HG03103 (cell line): ENCODE results near the gene TMEM163.
"Not testable (repeated sequence)": the region's sequence is repeated elsewhere in the genome, so short reads cannot be mapped to it uniquely, and the experiment has no call there.

Experiments used
- ATAC-seq: cut with Tn5 transposase; IDR thresholded peaks from one replicate; pipeline ENCODE4 v1.9.1; 2021; ENCODE audit warnings: low read depth; ENCODE audit not compliant: unreplicated experiment

Gene TMEM163

DNA sequence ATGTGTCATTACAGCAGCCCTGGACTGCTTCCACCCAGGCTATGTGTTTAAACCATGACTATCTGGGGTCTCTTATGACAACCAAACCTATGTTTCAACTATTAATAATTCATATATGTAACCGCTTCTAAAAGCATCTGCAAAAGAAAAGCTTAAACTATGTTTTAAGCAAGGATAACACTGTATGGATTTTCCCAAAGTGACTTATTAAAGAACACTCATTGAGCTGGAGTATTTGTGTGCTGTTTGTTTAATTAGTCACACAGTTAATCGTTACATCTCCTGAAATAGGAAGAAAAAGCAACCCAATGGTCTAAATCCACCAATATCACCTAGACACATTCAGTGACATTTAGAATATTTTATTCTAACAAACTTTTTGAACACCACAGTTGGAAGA, 51.3 kb downstream of the TMEM163 start:
- no peak for ATAC-seq

DNA sequence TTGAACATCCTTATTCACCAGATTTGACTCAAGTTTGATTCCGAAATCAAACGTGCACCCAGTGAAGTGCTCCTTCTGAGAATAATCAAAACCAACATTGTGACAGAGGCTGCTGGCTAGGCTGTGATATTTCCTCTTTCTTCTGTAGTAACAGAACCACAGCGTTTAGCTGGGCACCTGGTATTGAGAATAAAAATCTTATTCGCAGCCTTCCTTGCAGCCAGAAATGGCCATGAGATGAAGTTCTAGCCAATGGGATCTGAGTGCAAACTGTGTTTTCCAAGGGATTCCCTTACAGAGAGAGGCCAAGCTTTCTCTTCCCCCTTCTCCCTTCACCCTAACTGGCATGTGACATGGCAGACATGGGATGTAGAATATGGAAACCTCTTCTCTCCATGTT, 51.7 kb downstream of the TMEM163 start:
- ATAC-seq = no peak

DNA sequence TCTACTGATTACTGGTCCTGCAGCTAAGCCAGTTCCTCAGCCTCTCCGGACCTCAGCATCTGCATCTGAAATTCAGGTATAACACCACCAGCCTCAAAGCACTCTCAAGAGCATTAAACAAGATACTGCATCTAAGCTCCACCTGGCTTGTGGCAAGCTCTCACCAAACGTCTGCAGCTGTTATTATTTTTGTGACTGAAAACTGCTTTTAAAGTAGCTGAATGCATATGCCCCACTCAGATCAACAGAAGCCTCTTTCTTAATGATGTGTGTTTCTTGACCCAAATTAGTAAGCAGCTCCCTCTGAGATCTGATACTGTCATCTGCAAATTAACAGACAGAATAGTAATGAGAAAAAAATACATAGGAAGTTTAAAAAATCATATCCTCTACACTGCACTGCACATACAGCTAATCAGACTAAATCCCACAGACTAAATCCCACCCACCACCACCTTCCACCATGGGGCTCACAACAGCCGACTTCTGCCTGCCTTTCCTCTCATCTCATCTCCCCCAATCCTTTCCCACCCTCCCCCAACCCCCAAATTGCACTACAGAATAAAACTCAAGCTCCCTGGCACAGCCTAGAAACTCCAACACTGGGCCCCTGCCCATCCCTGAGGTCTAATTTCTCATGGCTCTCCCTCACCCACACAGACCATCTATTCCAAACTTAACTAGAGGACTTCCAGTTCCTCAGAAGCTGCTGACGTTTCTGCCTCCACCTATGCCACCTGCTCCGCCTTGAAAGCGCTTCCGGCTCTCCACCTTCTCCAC, 52.9 kb downstream of the TMEM163 start:
- ATAC-seq = no peak

DNA sequence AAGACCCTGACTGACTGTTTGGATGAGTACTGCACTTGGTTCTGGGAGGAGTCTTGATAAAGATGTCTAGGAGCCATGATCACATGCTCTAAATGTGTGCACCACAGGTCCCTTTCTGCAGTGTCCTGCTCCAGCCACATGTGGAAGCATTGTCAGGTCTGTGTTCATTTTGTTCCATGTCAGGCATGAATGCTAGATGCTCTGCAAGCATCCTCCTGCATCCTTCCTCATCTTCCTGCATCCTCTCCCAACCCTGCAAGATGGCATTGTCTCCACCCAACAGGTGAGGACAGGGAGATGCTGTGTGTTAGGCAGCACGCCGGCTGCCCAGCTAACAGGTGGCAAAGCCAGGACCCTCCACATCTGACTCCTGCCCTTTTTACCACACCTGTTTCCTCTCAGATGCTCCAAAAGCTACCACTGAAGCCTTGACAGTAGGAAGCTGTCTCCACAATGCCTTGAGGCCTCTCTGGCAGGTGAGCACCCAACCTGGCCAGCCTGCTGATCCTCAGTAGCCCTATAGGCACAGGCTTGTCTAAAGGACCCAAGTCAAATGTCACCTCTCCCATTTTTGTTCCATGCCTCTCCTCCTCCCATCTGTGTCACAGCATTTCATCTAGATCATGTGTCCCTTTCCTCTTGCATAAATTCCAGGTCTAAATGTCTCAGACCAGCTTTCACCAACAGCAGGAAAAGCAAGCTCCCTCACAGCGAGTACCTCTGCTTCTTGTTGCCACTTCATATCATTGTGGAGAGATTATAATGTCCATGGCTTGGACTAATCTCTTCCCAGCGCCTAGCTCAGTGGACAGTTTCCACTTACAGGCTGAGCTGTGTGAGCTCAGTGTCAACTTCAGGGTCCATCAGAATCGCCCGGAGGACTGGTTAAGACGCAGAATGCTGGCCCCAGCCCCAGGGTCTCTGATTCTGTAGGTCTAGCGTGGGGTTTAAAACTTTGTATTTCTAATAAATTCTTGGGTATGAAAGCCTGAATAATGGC, 55.0 kb downstream of the TMEM163 start:
- ATAC-seq = no peak

DNA sequence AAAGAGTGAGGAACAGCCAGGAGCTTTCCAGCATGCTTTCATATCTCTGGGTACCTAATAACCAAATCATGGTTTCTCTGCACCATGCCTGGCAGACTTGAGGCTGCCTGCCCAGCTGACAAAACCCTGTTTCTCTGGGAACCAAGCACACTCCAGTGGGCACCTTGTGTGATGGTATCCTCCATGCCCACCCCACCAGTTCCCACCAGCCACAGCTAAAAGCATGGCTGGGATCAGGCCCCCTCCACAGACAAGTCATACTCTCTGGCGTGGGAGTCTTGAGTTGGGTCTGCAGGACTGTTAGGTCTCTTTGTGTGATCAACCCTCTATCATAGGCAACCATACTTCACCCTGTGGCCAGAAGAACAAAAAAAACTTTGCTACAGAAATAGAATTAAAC, 56.0 kb downstream of the TMEM163 start:
- ATAC-seq = no peak

DNA sequence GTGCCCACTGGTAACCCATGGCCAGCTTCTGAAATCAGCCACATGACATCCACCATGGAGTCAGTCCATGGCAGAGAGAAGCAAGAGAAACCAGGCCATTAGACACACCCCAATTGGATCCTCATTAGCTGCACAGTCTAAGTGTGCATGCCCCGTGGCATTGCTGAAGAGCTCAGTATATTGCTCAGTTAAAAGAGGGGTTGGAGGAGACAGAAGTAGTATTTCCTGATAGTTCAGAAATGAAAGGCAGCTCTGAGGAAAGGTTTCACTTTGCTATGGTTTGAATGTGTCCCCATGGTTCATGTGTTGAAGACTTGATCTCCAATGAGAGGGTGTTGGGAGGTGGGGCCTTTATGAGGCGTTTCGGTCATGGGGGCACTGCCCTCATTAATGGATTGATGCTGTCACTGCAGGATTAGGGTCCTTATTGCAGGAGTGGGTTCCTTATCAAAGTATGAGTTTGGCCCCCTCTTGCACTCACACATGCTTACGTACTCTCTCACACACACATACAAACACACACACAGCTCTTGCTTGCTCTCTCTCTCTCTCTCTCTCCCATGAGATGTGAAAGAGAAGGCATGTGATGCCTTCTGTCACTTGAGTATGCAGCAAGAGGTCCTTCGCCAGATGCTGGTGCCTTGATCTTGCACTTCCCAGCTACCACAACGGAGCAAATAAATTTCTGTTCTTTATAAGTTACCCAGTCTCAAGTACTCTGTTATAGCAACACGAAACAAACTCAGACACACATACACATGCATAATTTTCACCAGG, 58.0 kb downstream of the TMEM163 start:
- no peak for ATAC-seq

DNA sequence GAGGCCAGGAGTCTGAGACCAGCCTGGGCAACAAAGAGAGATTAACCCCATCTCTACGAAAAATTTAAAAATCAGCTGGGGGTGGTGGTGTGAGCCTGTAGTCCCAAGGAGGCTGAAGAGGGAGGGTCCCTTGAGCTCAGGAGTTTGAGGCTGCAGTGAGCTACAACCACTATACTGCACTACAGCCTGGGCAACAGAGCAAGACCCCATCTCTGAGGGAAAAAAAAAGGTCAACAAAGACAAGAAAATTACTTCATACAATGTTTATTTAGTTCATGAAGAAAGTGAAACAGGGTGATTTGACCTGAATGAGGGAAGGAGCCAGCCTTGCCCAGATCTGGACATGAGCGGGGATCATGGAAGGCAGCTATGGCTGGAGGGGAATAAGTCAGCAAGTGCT, 59.1 kb downstream of the TMEM163 start:
- ATAC-seq = no peak

DNA sequence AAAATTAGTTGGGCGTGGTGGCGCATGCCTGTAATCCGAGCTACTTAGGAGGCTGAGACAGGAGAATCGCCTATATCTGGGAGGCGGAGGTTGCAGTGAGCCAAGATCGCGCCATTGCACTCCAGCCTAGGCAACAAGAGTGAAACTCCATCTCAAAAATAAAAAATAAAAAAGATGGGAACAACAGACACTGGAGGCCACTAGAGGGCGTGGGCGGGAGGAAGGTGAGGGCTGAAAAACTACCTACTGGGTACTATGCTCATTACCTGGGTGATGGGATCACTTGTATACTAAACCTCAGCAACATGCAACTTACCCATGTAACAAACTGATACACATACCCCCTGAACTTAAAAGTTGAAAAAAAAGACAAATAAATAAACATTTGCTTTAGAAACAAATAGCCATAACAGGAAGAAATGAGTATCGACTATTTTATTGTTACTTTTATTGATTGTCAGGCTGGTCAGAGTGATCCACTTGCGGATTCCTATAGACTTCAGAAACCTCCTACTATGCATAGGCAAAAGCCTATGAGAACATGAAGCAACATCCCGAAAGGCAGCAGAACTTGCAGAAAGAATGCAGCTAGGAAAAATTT, 61.0 kb downstream of the TMEM163 start:
- ATAC-seq = no peak

DNA sequence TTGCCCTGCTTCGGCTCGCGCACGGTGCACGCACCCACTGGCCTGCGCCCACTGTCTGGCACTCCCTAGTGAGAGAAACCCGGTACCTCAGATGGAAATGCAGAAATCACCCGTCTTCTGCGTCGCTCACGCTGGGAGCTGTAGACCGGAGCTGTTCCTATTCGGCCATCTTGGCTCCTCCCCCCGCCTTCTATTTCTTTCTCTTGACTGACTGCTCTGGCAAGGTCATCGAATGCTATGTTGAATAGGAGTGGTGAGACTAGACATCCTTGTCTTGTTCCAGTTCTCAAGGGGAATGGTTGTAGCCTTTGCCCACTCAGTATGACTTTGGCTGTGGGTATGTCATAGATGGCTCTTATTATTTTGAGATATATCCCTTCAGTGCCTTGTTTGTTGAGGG, 62.4 kb downstream of the TMEM163 start:
- ATAC-seq = not testable (repeated sequence)

DNA sequence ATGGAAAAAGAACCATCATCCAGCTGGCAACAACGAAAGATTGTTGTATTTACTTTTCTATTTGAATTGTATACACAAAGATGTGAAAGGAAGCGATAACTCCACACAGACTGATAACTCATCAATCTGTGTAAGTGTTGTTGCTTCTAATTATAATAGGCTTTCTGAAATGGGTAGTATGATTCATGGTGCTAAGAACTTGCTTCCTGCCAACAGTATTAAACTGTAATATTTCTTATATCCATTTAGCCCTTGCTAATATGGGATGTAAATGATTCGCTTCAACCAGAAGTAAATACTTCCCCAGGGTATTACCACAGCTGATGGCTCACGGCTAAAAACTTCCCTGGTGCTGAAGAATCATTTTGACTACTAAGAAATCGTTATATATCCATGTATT, 70.2 kb downstream of the TMEM163 start:
- ATAC-seq = no peak

DNA sequence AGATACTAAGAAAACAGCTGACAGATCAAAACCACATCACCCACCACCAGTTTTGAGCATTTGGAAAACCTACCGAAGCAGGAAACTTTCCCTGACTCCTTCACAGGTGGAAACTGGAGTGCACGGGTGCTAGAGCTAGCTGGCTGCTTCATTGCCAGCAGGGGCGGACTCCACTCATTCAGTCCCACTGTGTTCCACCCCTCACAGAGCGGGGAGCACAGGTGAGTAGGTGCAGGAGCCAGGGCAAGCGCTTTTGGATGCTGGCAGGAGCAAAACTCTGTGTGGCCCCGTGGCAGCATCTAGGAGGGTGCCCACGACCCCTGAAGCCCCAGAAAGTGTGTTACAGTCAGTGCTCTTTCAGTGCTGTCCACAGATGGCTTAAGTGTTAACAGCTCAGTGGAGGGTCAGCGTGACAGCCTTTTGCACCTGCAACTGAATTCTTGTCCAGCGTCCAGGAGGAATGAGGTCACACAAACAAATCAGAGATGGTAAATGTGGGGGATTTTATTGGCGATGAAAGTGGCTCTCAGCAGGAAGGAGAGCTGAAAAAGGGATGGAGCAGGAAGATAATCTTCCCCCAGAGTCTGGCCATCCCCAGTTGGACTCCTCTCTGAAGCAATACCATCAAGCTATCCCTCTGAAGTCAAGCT, 71.1 kb downstream of the TMEM163 start:
- ATAC-seq = no peak

DNA sequence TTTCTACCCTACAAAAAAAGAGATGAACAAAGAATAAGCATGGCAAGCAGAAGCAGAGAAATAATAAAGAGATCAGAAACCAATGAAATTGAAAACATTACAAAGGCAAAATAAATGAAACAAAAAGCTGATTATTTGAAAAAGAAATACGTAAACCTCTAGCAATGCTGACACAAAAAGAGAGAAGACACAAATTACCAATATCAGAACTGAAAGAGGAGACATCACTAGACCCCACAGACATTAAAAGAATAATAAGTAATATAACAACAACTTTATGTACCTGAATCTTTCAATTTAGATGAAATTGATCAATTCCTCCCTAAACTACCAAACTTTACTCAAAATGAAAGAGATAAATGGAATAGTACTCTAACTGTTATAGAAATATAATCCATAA, 75.9 kb downstream of the TMEM163 start:
- ATAC-seq = no peak

DNA sequence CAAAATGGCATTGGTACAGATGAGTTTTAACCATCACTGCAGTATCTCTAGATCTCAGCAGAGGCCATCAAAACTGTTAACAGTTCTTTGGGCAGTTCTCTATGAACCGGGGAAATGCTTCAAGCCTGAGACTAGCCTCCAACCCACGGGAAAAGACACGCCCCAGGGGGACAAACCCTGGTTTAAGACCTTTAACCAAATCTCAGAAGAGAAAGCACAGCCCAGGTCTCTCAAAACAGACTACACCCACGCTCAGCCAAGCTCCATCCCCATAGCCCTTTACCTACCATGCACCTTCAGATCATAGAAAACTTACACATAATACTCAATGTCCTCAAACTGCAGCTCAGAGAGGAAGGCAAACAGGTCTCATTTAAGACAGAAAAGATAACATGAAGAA, 78.3 kb downstream of the TMEM163 start:
- no peak for ATAC-seq

DNA sequence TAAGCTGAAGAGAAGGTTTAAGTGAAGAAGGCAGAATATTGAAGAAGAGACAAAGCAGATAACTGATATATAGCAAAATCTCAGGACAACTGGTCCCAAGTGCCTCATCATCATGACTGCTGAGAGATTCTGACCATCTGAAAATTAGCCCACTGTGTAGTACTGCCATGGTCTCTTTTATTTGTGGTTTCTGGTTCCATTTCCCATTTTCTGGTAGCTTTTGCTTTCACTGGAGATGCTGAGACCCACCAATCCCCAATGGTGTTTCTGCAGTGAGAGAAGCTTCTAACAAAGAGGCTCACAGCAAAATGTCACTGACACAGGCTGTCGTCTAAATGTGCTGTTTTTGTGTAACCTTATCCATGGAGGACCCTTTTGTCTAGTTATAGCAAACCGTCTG, 79.5 kb downstream of the TMEM163 start:
- ATAC-seq = no peak

DNA sequence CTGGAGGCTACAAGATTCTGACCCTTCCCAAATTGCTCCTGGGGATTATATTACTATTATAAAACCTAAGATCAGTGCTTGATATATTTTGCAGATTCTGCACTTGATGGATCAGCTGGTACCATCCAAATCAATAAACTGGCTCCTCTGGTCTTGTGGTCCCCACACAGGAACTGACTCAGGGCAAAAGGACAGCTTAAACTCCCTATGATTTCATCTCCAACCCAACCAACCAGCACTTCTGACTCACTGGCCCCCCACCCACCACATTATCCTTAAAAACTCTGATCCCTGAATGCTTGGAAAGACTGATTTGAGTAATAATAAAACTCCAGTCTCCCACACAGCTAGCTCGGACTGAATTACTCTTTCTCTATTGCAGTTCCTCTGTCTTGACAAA, 82.1 kb downstream of the TMEM163 start:
- ATAC-seq = no peak

DNA sequence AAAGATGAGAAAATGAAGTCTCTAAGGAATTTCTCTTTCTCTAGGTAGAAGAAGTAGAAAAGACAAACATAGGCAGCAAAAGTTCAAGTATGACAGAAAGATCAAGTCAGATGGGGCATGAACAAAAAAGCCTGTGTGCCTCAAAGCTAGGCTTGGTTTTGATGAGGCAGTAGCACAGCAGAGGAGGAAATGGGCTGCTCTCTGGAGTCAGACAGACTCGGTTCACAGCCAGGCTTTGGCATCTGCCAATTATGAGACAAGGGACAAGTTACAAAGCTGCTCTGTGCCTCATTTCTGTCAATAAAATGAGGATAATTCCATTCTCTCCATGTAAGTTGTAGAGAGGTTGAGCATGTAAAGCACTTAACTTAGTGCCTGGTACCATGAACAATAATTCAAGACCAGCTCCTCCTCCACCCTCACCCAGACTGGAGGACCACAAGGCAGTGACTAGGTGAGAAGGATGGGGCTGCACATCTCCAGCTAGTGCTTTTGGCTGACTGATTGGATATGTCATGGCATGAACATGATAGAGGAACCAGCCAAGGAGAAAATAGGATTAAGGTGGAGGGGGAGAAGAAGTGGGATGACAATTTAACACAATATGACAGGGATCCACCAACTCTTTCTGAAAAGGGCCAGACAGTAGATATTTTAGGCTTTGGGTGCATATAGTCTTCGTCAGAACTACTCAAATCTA, 84.6 kb downstream of the TMEM163 start:
- no peak for ATAC-seq

DNA sequence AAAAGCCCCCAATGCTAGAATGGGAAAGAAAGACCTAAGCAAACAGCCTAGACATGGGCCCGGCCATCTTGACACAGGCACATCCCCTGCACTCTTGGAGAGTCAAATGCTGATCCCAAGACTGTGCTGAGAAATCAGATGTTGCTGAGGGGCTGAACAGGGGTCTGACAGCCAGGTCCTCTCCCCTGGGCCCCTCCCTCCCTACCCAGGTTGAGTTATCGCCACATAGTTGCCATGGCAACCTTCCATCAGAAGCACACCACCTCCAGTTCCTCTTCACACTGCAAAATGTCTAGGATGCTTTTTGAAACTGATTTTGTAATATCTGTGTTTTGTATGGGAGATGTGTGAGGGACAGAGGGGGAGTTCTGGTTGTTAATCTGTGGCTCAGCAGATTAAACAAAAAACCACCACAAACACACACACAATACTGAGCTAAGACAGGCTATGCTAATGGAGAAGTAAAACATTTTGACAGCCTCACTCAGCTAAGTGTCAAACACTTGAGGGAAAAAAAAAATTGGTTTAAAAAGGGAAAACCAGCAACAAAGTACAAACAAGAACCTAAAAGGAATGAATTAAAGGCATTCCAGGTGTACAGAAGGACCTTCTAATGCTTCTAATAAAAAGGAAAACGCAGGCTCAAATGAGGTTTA, 88.2 kb downstream of the TMEM163 start:
- ATAC-seq = no peak

DNA sequence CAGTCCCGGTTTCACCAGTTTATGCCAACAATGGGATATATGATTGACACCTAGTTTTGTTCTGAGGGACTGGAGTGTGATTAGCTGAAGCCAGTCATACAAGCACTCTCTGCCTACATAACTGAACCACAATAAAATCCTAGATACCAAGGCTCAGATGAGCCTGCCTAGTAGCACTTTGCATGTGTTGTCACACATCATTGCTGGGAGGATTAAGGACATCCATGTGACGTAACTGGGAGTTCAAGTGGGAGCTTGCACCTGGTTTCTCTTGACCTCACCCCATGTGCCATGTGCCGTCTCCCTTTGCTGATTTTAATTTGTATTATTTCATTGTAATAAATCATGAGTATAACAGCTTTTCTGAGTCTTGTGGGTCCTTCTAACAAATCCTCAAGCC, 90.3 kb downstream of the TMEM163 start:
- no peak for ATAC-seq

DNA sequence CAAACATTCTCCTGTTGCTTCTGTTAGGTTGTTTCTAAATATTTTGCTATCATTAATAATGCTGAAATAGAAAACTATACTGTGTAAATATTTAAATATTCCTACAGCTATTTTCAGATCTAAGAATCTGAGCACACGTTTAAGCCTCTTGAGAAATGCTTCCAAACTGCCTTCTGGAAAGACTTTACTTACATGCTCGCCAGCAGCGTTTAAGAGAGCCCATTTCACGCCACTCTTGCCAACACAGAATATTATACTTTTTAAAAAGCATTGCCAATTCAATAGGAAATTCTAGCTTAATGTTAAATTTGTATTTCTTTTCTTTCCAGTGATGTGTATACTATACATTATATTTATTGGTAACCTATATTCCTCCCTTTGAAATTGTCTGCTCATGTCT, 92.0 kb downstream of the TMEM163 start:
- no peak for ATAC-seq
